DMS79 treated with DMSO at 0.1 percent for 48 hours (cell line): ENCODE measurements around the gene RAD51B.

ENCODE experiments used
- DNase-seq: peaks from one replicate; lab custom pipeline; 2025; lab: John Stamatoyannopoulos, UW

The RAD51B gene

DNA sequence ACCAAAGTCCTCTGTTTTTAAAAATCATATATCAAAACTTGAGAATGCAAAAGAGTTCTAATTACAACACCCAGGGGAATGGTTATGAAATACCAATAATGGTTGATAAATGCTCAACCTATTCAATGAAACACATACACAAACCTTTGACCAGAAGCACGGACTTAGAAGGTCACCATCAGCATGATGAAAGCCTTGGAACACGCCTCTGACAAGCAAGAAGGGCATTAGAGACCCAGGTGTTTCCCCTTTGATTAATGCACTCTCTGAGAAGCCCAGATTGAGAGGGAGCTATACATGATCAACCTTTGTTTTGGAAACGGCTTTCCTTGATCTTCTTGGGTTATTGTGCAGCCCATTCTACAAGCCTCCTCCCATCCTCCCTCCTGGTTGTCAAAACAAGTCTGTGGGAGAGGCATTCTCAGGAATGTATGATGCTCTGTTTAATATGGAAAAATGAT lies 904.3 kb downstream of the RAD51B start:
- no peak for DNase-seq

DNA sequence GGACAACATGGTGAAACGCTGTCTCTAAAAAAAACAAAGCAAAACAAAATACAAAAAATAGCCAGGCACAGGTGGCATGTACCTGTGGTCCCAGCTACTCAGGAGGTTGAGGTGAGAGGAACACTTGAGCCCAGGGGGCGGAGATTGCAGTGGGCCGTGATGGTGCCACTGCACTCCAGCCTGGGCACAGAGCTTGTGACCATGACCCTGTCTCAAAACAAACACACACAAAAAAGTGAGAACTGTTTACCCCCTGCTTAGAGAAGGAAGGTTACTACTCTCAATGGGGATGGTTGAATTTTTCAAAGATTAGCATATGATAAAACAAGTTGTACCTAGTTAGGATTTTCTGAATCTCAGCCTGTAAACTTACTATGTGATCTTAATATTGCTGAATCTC lies 905.3 kb downstream of the RAD51B start:
- DNase-seq, result no peak

DNA sequence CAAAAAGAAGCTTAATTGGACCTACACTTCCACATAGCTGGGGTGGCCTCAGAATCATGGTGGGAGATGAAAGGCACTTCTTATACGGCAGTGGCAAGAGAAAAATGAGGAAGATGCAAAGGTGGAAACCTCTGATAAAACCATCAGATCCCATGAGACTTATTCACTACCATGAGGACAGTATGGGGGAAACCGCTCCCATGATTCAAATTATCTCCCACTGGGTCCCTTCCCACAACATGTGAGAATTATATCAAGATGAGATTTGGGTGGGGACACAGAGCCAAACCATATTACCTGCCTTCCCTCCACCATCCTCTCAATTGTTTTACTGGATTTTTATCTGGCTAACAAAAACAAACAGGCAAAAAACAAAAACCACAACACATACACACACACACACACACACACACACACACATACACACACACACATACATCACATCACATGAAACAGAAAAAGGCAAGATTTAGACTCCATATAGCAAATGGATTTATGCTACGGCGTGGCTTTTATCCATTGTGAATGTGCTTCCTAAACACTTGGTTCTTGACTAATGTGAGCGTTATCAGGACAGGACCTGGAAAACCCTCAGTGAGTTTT lies 906.6 kb downstream of the RAD51B start:
- DNase-seq, result no peak

DNA sequence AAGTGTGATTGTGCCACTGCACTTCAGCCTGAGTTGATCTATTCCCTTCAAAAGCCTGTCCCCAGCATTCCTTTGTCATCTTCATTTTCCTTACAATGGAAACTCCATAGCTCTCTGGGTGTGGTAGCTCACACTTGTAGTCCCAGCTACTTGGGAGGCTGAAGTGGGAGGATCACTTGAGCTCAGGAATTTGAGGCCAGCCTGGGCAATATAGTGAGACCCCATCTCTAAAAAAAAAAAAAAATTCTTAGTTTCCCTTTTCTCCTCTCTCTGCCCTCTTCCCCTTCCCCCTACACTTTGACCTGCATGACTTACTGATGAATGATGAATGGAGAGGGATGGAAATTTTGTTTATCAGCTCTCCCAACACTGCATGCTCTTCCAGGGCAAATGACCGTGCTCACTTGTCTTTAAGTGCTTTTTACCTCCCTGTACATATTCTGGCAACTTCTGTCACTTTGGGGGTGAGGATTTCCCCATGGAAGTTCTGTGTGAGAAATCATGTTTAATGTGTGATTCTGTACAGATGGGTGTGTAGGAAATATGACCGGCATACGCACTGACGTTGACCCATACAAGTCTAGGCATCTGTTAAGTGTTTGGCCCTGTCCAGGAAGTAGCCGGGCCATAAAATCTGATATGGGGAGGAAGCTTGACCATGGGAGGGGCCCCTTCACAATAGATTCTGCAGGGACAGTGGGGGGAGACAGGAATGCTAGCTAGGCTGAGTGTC lies 907.9 kb downstream of the RAD51B start:
- DNase-seq, result no peak

DNA sequence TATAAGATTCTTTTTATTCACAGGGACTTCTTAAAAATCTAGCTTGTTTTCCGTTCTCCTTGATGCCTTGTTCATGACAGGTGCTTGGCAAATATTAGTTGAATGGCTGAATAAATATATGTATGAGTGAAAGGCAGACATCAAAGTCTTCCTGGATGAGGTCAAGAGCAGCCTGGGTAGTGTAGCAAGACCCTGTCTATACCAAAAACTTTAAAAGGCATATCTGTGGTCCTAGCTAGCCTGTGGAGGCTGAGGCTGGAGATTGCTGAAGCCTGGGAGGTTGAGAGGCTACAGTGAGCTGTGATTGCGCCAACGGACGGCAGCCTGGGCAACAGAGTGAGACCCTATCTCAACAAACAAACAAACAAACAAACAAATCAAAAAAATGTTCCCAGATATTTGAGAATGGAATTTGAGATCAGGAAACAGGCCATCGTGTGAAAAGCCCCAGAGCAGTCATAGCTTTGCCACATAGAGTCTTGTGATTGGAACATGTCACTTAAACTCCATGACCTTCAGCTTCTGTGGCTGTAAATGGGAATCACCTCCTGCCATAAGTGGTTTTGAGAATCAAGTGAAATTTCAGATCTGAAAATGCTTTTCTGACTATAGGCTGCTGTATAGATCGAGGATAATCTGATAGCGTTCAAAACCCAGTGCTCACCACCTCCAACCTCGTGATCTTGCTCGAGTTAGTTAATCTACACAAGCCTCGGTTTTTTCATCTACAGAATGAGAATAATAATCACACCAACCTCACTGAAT lies 908.9 kb downstream of the RAD51B start:
- DNase-seq, result no peak

DNA sequence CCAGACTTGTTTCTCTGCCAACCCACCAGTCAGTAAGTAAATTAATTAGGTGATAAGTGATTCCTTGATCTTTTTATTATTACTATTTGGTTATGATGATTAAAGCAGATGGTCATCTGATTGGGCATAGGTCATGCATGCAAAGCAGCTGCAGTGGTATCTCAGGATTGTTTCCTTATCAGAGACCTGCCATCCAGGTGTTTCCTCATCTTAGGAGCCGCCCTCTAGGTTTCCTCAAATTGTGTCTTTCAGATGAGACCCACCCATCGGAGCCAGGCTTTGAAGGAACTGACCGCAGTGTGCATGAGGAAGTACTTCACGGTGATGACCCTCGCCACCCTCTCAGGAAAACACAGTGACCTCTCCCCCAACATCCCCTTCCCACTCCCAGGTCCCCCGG lies 910.0 kb downstream of the RAD51B start:
- DNase-seq, result peak; percentile 47

DNA sequence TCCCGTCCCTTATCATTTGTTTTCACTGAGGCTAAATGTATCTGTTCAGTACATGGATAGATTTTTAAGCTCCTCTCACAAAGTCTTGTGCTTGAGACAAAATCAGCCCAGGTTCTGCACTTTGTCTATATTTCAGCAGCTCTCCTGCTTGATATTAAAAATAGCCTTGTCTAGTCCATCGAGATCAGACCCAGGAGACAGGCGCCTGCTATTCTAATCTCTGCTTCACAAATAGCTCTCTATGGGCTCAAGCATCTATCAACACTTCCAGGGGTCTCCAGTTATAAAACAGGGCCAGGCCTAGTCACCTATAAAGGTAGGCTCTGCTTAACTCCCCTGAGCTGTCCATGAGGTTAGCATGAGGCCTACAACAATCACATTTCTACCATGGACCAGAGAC lies 910.8 kb downstream of the RAD51B start:
- no peak for DNase-seq

DNA sequence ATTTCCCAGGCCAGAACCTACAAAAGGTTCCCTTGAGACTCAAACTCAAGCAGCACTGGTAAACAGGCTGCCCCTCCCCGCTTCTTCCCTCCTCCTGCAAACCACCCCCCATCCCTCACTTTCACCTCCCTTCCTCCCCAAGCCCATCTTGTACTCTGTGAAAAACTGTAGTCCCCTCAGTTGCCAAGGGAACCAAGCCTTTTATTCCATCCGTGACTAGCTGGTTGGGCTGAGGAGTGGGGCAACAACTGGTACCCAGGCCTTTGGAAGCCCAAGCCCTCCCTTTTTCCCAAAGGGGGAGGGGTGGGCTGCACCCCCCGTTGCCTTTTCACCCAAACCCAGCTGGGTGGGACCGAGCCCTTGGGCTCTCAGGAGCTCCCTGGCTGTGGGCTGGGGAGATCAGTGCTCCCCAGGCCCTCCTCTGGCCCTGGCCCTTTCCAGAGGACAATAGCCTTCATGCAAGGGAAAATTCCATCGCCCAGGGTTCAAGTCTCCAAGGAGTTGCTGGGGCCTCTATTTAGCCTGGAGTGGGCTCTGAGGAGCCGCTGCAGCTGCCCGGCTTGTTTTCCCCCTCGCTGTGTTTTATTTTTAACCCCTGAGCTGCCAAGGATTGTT lies 911.3 kb downstream of the RAD51B start:
- DNase-seq, result peak; percentile 63

DNA sequence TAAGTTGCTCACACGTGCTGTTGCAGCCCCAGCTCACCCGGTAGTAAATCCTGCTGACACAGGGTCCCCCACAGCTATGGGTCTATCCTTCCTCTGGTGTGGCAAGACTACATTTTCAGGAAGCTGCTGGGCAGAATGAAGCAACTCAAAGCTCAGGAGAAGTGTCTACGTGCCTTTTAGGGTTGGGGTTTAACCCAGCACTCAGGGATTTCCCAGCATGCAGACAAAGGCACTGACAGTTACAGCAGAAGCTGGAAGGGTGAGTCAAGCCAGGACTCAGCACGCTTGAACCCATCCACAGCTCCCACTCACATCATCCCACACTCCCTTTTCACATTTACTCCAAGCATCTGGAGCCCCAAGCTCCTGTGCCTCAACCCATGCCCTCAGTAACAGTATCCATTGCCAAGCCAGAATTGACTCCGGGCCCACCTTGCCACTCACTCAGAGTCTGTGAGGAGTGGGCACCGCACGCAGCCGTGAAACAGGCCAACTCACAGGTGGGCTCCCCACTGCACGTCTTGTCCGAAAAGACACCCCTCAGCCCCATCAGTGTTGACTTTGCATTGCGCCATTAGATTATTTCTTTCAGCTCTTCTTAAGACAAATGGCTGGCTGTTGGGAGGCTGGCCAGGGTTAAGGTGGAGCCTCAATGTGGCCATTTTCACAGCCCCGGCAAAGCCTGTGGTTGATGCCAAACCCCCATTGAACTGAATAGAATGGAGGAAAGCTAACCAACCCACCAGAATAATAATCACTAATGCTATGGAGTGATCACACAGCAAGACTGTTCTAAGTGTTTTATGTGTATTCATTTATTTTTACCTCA lies 913.7 kb downstream of the RAD51B start:
- DNase-seq, result no peak

DNA sequence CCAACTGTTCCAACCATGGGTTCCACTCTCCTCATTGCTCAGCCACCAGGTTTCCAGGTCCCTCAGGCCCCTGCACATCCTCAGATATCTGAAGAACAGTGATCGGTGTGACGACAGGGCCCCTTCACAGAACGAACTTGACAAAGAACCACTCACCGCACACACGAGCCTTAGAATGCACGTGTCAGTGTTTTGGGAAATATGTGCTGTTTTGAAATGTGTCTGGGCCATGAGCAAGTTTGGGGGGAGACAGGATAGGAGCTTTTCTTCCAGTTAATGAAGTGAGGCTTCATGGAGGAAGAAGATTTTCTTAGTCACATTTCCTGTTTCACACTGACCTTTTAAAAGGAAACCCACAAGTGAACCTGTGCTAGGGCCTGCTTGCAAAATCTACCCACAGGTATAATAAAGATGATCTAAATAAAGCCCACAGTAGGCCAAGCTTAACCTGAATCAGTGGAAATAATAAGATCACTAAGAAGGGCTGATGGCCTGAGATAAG lies 914.7 kb downstream of the RAD51B start:
- DNase-seq, result no peak

DNA sequence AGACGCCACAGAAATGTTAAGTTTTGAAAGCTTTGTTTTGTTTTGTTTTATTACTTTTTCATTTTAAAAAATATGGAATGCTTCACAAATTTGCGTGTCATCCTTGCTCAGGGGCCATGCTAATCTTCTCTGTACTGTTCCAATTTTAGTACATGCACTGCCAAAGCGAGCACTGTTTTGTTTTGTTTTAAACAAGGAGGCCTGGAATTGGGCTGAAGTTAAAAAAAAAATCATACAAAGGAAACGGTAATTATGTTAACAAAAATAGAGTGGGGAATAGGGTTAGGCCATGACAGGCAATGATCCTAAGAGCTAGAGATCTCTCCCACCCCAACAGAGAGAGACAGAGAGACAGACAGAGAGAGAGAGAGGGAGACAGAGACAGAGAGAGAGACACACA lies 916.3 kb downstream of the RAD51B start:
- no peak for DNase-seq

DNA sequence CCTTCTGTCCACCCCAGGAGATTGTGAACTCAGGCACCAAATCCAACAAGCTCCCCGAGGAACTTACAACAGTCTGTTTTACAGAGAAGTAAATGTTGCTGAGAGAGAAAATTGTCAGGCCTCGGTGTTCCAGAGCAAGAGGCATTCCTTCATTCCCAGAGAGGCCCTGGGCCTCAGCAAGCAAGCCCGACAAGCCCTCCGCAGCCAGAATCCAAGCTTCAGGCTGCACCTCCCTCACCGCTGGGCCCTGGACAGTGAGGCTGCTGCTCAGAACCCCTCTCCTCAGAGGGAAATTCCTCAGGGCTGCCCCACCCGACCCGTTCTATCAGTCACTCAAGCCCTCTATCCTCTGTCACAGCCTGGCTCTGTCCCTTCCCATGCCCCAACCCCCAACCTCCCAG lies 916.9 kb downstream of the RAD51B start:
- no peak for DNase-seq

DNA sequence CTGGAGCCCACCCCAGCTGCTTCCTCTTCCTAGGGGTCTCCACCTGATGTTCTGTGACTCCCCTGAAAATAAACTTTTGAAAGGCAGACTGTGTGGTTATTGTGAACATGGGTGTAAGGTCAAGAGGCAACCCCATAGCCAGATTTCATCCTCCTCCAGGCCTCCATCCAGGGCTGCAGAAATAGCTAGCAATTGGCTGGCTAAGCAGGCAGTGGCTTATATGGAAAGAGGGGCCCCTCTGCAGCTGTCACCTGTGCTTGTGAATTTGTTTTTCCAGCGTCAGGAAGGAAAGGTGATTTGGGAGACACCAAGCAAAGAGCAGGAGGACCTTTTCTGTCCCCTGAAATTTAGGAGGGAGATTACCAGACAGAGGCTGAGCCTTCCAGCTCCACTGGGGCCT lies 917.5 kb downstream of the RAD51B start:
- no peak for DNase-seq

DNA sequence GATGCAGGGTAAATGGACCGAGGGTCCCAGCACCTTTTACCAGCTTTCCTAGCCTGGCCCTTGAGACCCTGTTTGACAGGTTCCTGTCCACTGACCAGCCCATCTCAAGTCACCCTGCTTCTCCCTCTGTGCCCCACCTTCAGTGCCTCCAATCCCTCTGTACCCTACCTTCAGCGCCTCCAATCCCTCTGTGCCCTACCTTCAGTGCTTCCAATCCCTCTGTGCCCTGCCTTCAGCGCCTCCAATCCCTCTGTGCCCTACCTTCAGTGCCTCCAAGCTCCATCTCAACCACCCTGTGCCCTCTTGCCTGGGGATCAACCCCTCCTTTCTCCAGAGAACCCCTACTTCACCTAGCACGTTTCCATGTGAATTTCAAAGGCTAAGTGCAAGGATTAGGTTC lies 919.0 kb downstream of the RAD51B start:
- DNase-seq, result no peak

DNA sequence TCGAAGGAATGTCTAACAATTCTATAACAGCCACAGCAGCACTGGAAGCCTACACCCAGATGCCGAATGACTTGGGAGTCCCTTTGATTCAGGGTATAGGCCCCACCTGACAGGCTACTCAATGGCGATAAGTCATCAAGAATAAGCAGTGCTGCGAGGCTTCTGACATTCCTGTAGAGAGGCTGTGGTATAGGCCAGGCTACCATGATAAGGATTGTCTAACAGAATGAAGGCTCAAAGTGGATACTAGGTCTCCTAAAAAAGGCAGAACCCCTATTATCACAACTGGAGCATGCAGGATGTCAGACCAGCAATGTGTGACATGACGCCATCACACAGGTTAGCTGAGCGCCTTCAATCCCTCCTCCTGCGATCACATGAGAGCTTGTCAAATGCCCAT lies 920.1 kb downstream of the RAD51B start:
- no peak for DNase-seq

DNA sequence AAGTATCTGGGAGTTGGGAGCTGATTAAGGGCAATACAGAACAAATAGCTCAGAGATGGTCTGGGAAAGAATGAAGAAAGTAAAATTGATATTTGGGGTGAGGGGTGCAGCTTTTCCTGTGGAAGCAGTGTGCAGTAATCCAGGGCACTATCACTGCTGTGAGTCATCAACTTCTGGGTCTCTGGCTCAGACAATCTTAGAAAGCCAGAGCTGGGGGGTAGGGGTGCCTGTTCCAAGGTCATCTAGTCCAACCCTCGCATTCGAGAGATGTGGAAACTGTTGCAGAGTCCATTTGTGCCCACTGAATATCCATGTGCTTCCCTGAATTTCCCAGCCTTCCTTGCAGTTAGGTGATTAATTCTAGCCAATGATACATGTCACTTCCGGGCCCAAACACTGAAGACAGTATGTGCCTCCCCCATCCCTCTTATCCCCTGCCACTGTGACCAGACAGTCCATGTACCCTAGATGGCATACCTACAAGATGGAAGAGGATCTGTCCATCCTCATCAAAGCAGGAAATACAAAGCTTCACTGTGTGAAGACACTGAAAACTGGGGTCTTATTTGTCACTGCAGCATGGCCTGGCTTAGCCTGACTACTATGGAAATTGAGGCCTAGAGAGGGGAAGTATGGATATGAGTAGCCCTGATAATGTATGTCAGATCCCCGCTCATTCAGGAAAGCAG lies 921.4 kb downstream of the RAD51B start:
- DNase-seq, result no peak

DNA sequence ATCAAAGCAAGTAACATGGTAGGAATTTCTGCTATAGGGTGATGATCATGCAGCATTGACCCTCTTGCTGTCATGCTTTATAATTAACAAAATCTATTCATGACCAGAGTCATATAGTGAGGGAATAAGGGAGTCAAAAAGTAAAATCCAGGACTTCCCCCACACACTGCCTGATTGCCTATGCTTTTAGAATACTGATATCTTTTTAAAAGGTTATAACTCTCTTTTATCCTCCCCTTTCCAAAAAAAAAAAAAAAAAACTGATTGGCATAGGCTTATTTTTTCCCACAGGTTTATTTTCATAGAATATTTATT lies 921.9 kb downstream of the RAD51B start:
- DNase-seq, result no peak

DNA sequence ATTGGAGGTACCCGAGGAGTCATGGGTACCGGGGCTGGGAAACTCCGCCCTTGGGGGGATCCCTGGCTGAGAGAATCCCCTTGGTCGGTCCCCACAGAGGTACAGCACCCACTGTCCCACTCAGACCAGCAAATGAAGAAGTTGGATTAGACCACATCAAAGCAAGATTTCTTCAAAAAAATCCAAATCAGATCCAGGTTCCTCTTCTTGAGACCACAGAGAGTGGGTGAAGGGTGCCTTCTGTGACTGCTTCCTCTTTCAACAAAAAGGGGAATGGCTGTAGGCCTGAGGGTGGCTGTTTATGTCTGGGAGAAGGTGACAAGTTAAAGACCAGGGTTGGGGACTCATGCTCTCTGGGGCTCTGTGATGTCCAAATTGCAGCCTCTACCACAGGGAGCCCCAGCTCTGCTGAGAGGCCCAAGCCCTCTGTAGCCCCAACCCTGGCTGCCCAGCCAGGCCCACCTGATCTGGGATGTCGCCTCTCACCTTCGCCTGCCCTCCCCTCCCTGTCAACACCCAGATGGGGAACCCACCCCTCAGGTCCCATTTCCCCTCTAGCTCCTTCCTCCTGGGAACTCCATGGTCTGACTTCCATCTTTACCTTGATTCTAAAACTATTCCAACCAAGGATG lies 922.4 kb downstream of the RAD51B start:
- no peak for DNase-seq

DNA sequence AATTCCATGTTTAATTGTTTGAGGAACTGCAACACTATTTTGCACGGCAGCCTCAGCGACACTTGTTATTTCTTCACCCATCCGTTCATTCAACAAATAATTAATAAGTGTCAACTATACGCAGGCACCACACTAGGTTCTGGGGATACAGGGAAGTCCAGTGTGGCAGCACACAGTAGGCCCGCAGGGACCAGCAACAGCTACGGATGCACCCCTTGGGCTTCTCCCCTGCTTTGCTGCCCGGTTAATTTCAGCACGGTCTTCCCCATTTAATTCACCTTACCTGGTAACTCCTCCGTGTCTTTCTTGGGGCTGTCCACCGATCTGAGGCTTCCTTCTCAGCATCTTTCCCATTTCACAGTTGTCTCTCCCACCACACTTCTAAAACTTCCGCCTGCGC lies 925.0 kb downstream of the RAD51B start:
- no peak for DNase-seq

DNA sequence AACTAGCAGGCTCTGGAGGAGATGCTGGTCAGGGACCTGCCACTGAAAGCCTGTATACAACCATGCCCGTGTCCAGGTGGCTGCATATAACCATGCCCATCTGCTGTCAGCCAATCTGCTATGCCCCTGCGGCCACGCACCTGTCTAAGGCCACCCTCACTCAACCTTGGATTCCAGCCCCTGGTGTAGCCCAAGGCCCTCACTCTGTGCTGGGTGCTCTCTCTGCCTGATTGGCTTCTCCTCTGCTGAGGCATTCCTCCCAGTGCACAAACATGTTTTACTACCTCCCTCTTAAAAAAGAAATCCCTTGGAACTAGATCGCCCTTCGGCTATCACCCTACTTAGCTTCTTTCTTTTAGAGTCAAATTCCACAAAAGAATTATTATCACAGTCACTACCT lies 927.8 kb downstream of the RAD51B start:
- DNase-seq, result no peak

DNA sequence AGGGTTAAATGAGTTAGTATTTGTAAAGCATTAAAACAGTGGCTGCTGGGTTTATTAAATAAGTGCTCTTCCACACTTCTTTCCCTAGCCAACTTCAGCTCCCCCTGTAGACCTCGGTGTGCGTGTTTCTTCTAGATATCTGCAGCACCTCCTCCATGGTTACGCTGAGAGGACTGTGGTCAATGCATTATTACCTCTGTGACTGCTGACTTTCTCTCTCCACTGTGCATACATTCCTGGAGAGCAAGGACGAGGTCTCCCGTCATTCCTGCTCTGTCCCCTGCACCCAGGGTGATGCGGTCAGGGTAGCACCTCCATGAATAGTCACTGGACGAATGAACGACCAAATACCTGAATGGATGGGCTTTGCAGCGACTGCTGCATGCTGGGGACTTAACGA lies 928.7 kb downstream of the RAD51B start:
- DNase-seq, result no peak
